Duodenal mucosa (tissue), 2 donors: ENCODE measurements around the gene TMOD3.
A peak's percentile ranks its signal among the peaks of the same experiment; 100 is the strongest.

ENCODE experiments used
- H3K27ac ChIP-seq: one replicate; pipeline ENCODE4 v1.7.0; 2013; ENCODE audit warnings: low read depth, low read length
- H3K27me3 ChIP-seq, 2 donors: one replicate each; pipeline ENCODE4 v1.7.0; 2013; ENCODE audit warnings: low read length in 2 of 2, control low read depth in 1 of 2; ENCODE audit not compliant: insufficient read depth in 2 of 2, control insufficient read depth in 1 of 2
- H3K36me3 ChIP-seq, 2 donors: one replicate each; pipeline ENCODE4 v1.7.0; 2013; ENCODE audit warnings: low read length in 2 of 2, control low read depth in 1 of 2; ENCODE audit not compliant: insufficient read depth in 2 of 2, control insufficient read depth in 1 of 2
- H3K4me1 ChIP-seq, 2 donors: one replicate each; pipeline ENCODE4 v1.7.0; 2013; ENCODE audit warnings: low read length in 2 of 2, control low read depth in 1 of 2; ENCODE audit not compliant: insufficient read depth in 2 of 2, control insufficient read depth in 1 of 2
- H3K4me3 ChIP-seq, 2 donors: one replicate each; pipeline ENCODE4 v1.7.0; 2013; ENCODE audit warnings: low read length in 2 of 2, low read depth in 1 of 2
- H3K9ac ChIP-seq, 2 donors: one replicate each; pipeline ENCODE4 v1.7.0; 2013; ENCODE audit warnings: low read length in 2 of 2, low read depth in 1 of 2
- H3K9me3 ChIP-seq, 2 donors: one replicate each; pipeline ENCODE4 v1.7.0; 2013; ENCODE audit warnings: low read length in 2 of 2, control low read depth in 1 of 2; ENCODE audit not compliant: control insufficient read depth in 1 of 2

Gene TMOD3

DNA sequence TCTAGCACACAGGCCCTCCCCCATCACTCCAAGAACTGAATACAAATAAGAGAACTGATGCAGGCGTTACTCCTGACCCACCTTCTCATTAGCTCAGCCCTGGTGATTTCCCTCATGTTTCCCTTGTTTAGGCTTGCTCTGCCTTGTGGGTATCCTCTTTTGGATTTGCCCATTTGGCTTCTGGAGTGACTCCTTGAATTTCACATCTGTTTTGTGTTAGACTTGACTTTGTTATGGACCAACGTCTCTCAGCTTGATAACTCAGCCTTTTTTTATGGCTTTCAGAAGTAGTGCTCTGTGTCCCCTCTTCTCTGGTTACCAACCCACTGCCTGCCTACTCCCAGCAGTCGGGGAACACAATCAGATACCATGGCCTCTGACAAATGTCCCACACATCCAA lies 11.3 kb upstream of the TMOD3 start:
- H3K36me3 ChIP-seq = no peaks in the 10 kb centered on the region
- no peaks in the 10 kb centered on the region for H3K27me3 ChIP-seq
- no peak overlapping the region for H3K27ac ChIP-seq
- H3K9me3 ChIP-seq = peaks cover 3 to 5% of the 10 kb centered on the region in 2 donors
- no peak overlapping the region for H3K9ac ChIP-seq
- peaks cover 7 to 12% of the 10 kb centered on the region in 2 donors for H3K4me1 ChIP-seq
- no peak overlapping the region for H3K4me3 ChIP-seq

GRCh38 chr15:51825698-51826097 lies 3.8 kb upstream of the TMOD3 start:
- H3K27ac ChIP-seq = no peak overlapping the region

DNA sequence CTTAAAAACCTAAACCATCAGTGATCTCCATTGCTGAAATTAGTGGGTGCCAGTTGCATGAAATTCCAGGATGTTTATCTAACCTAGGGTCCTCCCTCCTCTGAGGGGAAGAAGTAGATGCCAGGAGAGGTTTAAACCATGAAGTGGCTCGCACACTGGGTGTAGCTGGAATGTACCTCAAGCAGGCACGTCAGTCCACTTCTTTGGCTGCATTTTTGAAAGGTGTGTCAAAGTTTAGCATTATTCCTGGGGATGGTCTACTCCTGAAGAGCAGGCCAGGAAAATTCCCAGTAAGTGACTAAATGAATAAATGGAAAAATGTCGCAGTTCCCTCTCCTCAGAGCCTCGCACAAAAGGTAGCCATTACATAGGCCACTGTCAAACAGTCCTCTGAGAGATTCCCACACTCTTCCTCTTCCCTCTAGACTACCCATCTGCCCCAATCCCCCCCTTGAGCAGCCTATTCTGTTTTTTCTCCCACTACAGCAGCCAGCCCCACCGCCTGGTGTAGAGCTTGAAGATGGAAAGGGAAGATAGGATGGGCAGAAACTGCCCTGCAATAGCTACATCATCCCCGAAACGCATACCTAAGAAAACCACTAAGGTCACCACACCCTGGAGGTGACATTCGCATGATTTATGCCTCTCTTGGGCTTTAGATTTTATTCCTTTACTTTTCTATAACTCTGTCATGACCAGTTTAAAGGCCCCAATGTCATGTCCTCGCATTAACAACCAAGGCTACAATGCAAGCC lies 655 bp upstream of the TMOD3 start:
- Histone ChIP-seq H3K4me1 (peaks cover 14 to 19% of the 10 kb centered on the region in 2 donors), H3K27ac (no peak overlapping the region), H3K36me3 (no peaks in the 10 kb centered on the region), H3K9ac (no peak overlapping the region), H3K4me3 (peak overlapping the region; percentile 84 to 85), H3K27me3 (no peaks in the 10 kb centered on the region), H3K9me3 (no peaks in the 10 kb centered on the region)

More at GRCh38 chr15:51825698-51826097, 3.8 kb upstream of the TMOD3 start:
- Histone ChIP-seq H3K36me3 (no peaks in the 10 kb centered on the region), H3K9me3 (peaks cover 3 to 5% of the 10 kb centered on the region in 2 donors), H3K27me3 (no peaks in the 10 kb centered on the region), H3K4me3 (no peak overlapping the region), H3K9ac (no peak overlapping the region), H3K4me1 (peaks cover 1 to 6% of the 10 kb centered on the region in 2 donors)

DNA sequence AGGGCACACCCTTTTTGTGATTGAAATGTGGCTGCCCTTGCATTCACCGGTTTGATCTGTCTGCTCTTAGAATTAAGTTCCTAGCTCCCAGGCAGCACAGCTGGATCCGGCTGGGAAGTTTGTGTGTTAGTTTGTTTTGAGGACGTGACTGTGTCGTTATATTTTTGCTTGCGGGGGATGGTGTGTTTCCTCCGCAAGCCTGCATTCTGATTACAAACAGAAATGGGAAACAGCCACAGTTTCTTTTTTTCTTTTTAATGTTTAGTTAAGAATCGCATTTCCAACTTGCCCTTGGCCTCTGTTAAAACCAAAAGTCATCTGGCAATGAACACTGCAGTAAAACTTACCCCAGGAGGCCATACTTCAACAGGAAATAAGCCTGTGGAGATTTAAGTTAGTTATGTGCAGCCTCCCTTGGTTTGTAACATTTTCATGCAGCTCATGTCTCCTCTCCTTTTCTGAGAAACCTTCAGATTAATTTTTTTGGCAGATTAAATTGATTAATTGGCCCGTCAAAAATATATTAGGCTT lies 888 bp downstream of the TMOD3 start:
- Histone ChIP-seq H3K9ac (peak overlapping the region; percentile 78 to 84), H3K27ac (peak overlapping the region; percentile 90), H3K36me3 (no peaks in the 10 kb centered on the region), H3K4me1 (peaks cover 19% of the 10 kb centered on the region in 2 donors), H3K9me3 (no peaks in the 10 kb centered on the region), H3K4me3 (peak overlapping the region; percentile 84 to 85), H3K27me3 (no peaks in the 10 kb centered on the region)

DNA sequence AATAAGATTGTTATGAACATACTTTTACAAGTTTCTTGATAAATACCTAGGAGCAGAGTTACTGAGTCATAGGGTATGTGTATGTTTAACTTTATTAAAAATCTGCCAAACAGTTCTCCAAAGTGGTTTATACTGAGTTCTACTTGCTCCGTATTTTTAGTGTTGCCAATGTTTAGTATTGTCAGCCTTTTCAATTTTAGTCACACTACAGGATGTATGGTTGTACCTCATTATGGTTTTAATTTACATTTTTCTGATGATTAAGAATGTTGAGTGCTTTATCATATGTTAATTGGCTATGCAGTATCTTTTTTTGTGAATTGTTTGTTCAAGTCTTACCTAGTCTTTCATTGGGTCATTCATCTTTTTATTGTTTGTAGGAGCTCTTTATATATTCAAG lies 4.3 kb downstream of the TMOD3 start:
- no peaks in the 10 kb centered on the region for H3K9me3 ChIP-seq
- H3K27ac ChIP-seq = no peak overlapping the region
- H3K4me3 ChIP-seq = no peak overlapping the region
- no peaks in the 10 kb centered on the region for H3K36me3 ChIP-seq
- no peak overlapping the region for H3K9ac ChIP-seq
- peaks cover 26 to 32% of the 10 kb centered on the region in 2 donors for H3K4me1 ChIP-seq
- H3K27me3 ChIP-seq = no peaks in the 10 kb centered on the region

- no peak overlapping the region for H3K4me3 ChIP-seq
- no peaks in the 10 kb centered on the region for H3K27me3 ChIP-seq
- H3K4me1 ChIP-seq = peaks cover 19 to 37% of the 10 kb centered on the region in 2 donors
- H3K9ac ChIP-seq = no peak overlapping the region
- no peaks in the 10 kb centered on the region for H3K9me3 ChIP-seq
- no peak overlapping the region for H3K27ac ChIP-seq
- H3K36me3 ChIP-seq = no peaks in the 10 kb centered on the region
Observed at GRCh38 chr15:51837792-51838251, 8.4 kb downstream of the TMOD3 start.

- Histone ChIP-seq H3K4me3 (no peak overlapping the region), H3K27ac (no peak overlapping the region), H3K4me1 (peaks cover 23 to 41% of the 10 kb centered on the region in 2 donors), H3K9me3 (no peaks in the 10 kb centered on the region), H3K9ac (no peak overlapping the region), H3K27me3 (no peaks in the 10 kb centered on the region), H3K36me3 (no peaks in the 10 kb centered on the region)
Observed at GRCh38 chr15:51838270-51838669, 8.8 kb downstream of the TMOD3 start.

GRCh38 chr15:51840692-51841091 lies 11.2 kb downstream of the TMOD3 start:
- H3K36me3 ChIP-seq = no peaks in the 10 kb centered on the region
- no peak overlapping the region for H3K27ac ChIP-seq
- H3K9ac ChIP-seq = no peak overlapping the region
- peaks cover 33 to 55% of the 10 kb centered on the region in 2 donors for H3K4me1 ChIP-seq
- no peaks in the 10 kb centered on the region for H3K9me3 ChIP-seq
- H3K4me3 ChIP-seq = no peak overlapping the region
- no peaks in the 10 kb centered on the region for H3K27me3 ChIP-seq

DNA sequence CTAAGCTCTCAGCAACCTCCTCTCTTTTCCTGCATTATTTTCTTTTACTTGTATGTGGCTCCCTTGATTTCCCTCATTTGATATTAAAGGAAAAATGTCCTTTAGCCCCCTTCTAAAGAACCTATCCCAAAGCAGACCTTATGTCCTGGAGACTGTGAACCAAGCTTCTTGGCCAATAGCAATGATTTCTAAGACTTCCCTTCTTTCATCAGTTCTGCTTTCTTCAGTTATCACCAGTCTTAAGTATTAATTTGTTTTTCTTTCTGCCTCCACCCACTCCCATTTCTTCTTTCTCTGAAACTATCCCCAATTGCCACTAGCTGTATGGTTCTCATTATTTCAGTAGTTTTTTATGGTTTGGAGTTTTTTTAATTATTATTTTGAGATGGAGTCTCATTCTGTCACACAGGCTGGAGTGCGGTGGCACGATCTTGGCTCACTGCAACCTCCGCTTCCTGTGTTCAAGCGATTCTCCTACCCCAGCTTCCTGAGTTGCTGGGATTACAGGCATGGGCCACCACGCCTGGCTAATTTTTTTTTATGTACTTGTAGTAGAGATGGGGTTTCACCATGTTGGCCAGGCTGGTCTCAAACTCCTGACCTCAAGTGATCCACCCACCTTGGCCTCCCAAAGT lies 12.1 kb downstream of the TMOD3 start:
- no peak overlapping the region for H3K9ac ChIP-seq
- no peak overlapping the region for H3K4me3 ChIP-seq
- no peaks in the 10 kb centered on the region for H3K9me3 ChIP-seq
- no peak overlapping the region for H3K27ac ChIP-seq
- H3K4me1 ChIP-seq = peaks cover 38 to 60% of the 10 kb centered on the region in 2 donors
- no peaks in the 10 kb centered on the region for H3K27me3 ChIP-seq
- no peaks in the 10 kb centered on the region for H3K36me3 ChIP-seq

DNA sequence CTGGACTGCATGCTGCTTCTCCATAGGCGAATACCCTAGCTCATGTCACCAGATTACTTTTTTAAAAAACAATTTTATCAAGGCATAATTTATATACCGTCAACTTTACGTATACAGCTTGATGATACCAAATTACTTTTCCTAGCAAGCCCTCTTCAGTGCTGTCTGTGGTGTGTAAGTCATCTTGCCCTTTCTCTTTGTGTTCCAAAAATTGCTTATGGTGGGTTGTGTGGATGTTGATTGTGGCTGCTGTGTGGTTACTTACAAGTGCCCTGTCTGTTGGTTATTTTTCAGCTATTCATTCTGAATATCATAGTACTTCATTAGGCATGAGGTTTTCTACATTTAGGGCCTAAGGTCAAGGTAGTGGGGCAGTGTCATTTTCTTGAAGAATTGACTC lies 12.8 kb downstream of the TMOD3 start:
- no peaks in the 10 kb centered on the region for H3K9me3 ChIP-seq
- H3K36me3 ChIP-seq = no peaks in the 10 kb centered on the region
- no peaks in the 10 kb centered on the region for H3K27me3 ChIP-seq
- H3K9ac ChIP-seq = no peak overlapping the region
- peaks cover 38 to 61% of the 10 kb centered on the region in 2 donors for H3K4me1 ChIP-seq
- H3K4me3 ChIP-seq = no peak overlapping the region
- H3K27ac ChIP-seq = no peak overlapping the region
